Measurements from ENCODE around the gene RTL9.
A peak's percentile ranks its signal among the peaks of the same experiment; 100 is the strongest.

The RTL9 gene

DNA sequence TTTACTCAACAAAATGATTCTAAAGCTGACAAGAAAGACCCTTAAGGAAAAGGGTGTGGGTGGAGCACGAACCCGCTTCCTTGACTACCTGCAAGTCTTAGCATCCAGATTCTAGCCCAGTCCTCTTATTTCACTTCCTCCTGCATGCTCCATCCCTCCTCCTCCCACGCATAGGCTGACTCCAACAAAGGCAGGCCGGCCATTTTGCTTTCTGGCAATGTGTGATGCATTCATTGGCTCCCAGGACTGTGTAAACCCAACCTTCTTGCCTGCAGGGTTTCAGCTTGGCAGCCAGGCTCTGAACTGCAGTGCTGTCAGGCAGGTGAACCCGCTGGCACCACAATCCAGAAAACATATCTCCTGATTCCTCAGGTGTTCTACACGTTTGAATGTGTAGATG, 39.3 kb downstream of the RTL9 start:
- no peak for DNase-seq (ENCODE audit: low read depth)
- H3K4me3 ChIP-seq (ENCODE audit: low read depth, low read length): no peak overlapping the region
- no peak for TF ChIP-seq CTCF (IDR thresholded peaks at IDR 0.05; ENCODE audit: insufficient read depth, low read depth, low read length, missing control alignments)

- no peak overlapping the region for H3K4me3 ChIP-seq (ENCODE audit: low read depth, low read length)
- DNase-seq (ENCODE audit: low read depth): no peak
- TF ChIP-seq CTCF (IDR thresholded peaks at IDR 0.05; ENCODE audit: insufficient read depth, low read depth, low read length, missing control alignments): no peak
Measured at GRCh38 chrX:110399497-110399896, 40.8 kb downstream of the RTL9 start.

DNA sequence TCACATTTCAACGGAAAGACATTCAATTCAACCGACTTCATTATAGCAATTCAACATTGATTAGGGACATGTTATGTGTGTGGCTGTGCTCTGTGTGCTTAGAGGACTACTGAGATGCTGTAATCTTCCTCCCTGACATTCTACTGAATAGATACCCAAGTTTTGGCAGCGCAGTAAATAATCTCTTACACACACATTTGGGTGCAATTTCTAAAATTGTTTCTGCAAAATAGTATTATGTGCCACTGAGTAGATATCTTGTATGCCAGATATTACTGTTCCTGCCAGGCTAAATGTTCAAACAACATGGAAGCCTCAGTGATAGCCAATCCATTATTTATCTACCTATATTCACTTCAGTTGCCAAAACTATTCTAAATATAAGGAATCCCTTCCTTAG, 41.3 kb downstream of the RTL9 start:
- DNase-seq (ENCODE audit: low read depth): no peak
- TF ChIP-seq CTCF (IDR thresholded peaks at IDR 0.05; ENCODE audit: insufficient read depth, low read depth, low read length, missing control alignments): no peak
- no peak overlapping the region for H3K4me3 ChIP-seq (ENCODE audit: low read depth, low read length)

- DNase-seq (ENCODE audit: low read depth): peak; percentile 37
- TF ChIP-seq CTCF (IDR thresholded peaks at IDR 0.05; ENCODE audit: insufficient read depth, low read depth, low read length, missing control alignments): peak; percentile 21
Measured at GRCh38 chrX:110401135-110401534, 42.5 kb downstream of the RTL9 start.

GRCh38 chrX:110402091-110402849, 43.6 kb downstream of the RTL9 start:
- H3K4me3 ChIP-seq (ENCODE audit: low read depth, low read length): no peak overlapping the region
- TF ChIP-seq CTCF (IDR thresholded peaks at IDR 0.05; ENCODE audit: insufficient read depth, low read depth, low read length, missing control alignments): no peak
- DNase-seq (ENCODE audit: low read depth): no peak

More at GRCh38 chrX:110401135-110401534, 42.5 kb downstream of the RTL9 start:
- H3K4me3 ChIP-seq (ENCODE audit: low read depth, low read length): no peak overlapping the region

DNA sequence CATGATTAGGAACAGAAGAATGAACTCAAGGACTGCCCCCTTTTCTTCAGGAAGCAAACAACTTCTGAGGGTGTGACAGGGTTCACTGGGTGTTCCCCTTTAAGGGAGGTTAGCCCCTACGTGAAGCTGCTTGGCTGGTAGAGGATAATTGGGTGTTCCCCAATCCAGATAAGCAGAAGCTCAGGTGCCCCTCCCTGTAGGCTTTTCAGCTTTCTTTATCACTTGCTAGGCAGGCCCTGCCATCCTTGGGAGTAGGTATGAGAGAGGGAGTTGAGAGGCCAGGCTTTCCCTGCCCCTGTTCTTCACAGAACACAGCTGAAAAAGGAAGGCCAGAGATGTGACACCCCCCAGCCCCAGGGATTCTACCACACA, 44.2 kb downstream of the RTL9 start:
- TF ChIP-seq CTCF (IDR thresholded peaks at IDR 0.05; ENCODE audit: insufficient read depth, low read depth, low read length, missing control alignments): no peak
- no peak for DNase-seq (ENCODE audit: low read depth)
- H3K4me3 ChIP-seq (ENCODE audit: low read depth, low read length): no peak overlapping the region

Measured in GM12865 (cell line).